Measurements from ENCODE around the gene SAMD4A.

- TF ChIP-seq POLR2A (IDR thresholded peaks at IDR 0.05), result no peak
- no peak for TF ChIP-seq CTCF (IDR thresholded peaks at IDR 0.05)
Observed at GRCh38 chr14:54603362-54603761, 36.4 kb downstream of the SAMD4A start.

Data from tibial nerve (tissue), 3 donors.